Hepatocyte (in vitro differentiated cells): ENCODE results near the gene CDC42EP2. TPM values are rescaled to one million over a fixed set of nuclear protein-coding genes. Genes with fewer than 3 reads are reported as not detected.
A peak's percentile ranks its signal among the peaks of the same experiment; 100 is the strongest.

Source experiments
- DNase-seq: peaks from one replicate; pipeline ENCODE4 v3.0.0-alpha.2; 2016; ENCODE audit warnings: low spot score
- H2AFZ ChIP-seq: fragments of 200-600 bp; sonication (generic); 2 replicates; pipeline ENCODE4 v1.6.0; 2016; ENCODE audit warnings: antibody characterized with exemption, mild to moderate bottlenecking
- H3K27ac ChIP-seq: fragments of 200-600 bp; sonication (generic); 2 replicates; pipeline ENCODE4 v1.5.1; 2016; ENCODE audit warnings: mild to moderate bottlenecking
- H3K27me3 ChIP-seq: fragments of 200-600 bp; sonication (generic); 2 replicates; pipeline ENCODE4 v1.6.1; 2016
- H3K36me3 ChIP-seq: fragments of 200-600 bp; sonication (generic); replicated peaks from 2 replicates; pipeline ENCODE4 v1.5.1; 2016; ENCODE audit warnings: low read depth; ENCODE audit not compliant: insufficient read depth
- H3K4me1 ChIP-seq: fragments of 200-600 bp; sonication (generic); 2 replicates; pipeline ENCODE4 v1.5.1; 2016; ENCODE audit warnings: mild to moderate bottlenecking, moderate library complexity; ENCODE audit not compliant: insufficient read depth
- H3K4me2 ChIP-seq: fragments of 200-600 bp; sonication (generic); 2 replicates; pipeline ENCODE4 v1.6.0; 2016
- H3K4me3 ChIP-seq: fragments of 200-600 bp; sonication (generic); 2 replicates; pipeline ENCODE4 v1.5.1; 2016; ENCODE audit warnings: mild to moderate bottlenecking
- H3K79me2 ChIP-seq: fragments of 200-600 bp; sonication (generic); 2 replicates; pipeline ENCODE4 v1.6.0; 2017; ENCODE audit warnings: mild to moderate bottlenecking
- H3K9me2 ChIP-seq: fragments of 200-600 bp; sonication (generic); replicated peaks from 2 replicates; pipeline ENCODE4 v1.6.0; 2017; ENCODE audit warnings: mild to moderate bottlenecking; ENCODE audit not compliant: insufficient read depth
- H3K9me3 ChIP-seq: fragments of 200-600 bp; sonication (generic); 2 replicates; pipeline ENCODE4 v1.5.1; 2016; ENCODE audit warnings: low read depth, mild to moderate bottlenecking
- H4K20me1 ChIP-seq: fragments of 200-600 bp; sonication (generic); 2 replicates; pipeline ENCODE4 v1.6.0; 2016; ENCODE audit warnings: mild to moderate bottlenecking; ENCODE audit not compliant: insufficient read depth, poor library complexity, severe bottlenecking
- CTCF ChIP-seq: fragments of 200-600 bp; sonication (generic); IDR thresholded peaks from 2 replicates; pipeline ENCODE4 v1.5.1; 2016; ENCODE audit warnings: antibody characterized with exemption, mild to moderate bottlenecking; ENCODE audit not compliant: poor library complexity
- EZH2 ChIP-seq: fragments of 200-600 bp; sonication (generic); IDR thresholded peaks from 2 replicates; pipeline ENCODE4 v1.6.1; 2016; ENCODE audit warnings: antibody characterized with exemption, mild to moderate bottlenecking, borderline replicate concordance
- EZH2phosphoT487 ChIP-seq: fragments of 200-600 bp; sonication (generic); IDR thresholded peaks from one replicate; pipeline ENCODE4 v1.6.1; 2018; ENCODE audit warnings: antibody characterized with exemption, mild to moderate bottlenecking, low read depth, moderate library complexity; ENCODE audit not compliant: unreplicated experiment, severe bottlenecking
- WGBS: methylation state at CpG from one replicate; pipeline ENCODE4 v1.1.6; 2016; ENCODE audit warnings: low lambda C conversion rate; ENCODE audit errors: missing lambda C conversion rate; 5-methylcytosine and 5-hydroxymethylcytosine counted together
- polyA plus RNA-seq: library from polyadenylated mRNA; unstranded; fragments of >200 nt; fragmentation: Nextera tagmentation; extraction: Ambion mirVana; gene quantifications from 2 replicates; pipeline ENCODE4 v1.2.1, GENCODE V29; 2016
- total RNA-seq: library from RNA; depleted of rRNA; stranded (reverse); fragments of >200 nt; gene quantifications from 2 replicates; pipeline ENCODE4 v1.2.3, GENCODE V29; 2014

Gene CDC42EP2
- total and polyA plus RNA-seq, 2 experiments from 2014 or later: 21.7 to 35.0 TPM

DNA sequence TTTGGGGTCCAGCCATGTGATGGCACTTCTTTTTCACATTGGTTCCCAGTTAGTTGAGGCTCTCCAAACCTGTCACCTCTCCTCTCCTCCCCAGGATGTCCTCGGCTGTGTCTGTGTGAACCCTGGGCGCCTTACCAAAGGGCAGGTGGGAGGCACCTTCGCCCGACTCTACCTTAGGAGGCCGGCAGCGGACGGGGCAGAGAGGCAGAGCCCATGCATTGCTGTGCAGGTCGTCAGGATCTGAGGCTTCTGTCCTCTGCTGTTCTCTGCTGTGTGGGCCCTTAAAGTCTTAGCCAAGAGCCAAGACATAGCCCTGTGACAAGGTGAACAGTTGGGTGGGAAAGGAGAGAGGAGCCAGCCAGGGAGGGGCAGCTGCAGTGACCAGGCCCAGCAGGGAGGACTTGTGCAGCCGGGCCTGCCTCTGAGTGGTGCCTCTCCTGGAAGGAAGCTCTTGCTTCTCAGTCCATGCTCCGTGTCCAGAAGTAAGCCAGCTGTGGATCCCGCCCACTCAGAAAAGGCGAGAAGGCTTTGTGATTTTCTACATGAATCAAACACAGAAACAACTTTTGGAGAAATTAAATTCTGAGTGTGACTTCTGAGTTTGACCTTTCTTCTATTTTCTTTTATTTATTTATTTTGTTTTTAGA lies 17.5 kb upstream of the CDC42EP2 start:
- Histone ChIP-seq H3K4me2 (no peak overlapping the region), H3K79me2 (peaks cover 2% of the 10 kb centered on the region), H4K20me1 (no peaks in the 10 kb centered on the region), H3K27me3 (no peaks in the 10 kb centered on the region), H3K9me2 (no peaks in the 10 kb centered on the region), H3K9me3 (no peaks in the 10 kb centered on the region), H3K4me3 (no peak overlapping the region), H3K4me1 (peaks cover 36% of the 10 kb centered on the region), H2AFZ (no peak overlapping the region), H3K27ac (peak overlapping the region; percentile 91), H3K36me3 (no peaks in the 10 kb centered on the region)
- no peak for DNase-seq
- TF ChIP-seq EZH2: no peak
- TF ChIP-seq EZH2phosphoT487: no peak
- no peak for TF ChIP-seq CTCF
- whole genome bisulfite sequencing: 92% methylated on average over 12 of the region's 12 CpGs

DNA sequence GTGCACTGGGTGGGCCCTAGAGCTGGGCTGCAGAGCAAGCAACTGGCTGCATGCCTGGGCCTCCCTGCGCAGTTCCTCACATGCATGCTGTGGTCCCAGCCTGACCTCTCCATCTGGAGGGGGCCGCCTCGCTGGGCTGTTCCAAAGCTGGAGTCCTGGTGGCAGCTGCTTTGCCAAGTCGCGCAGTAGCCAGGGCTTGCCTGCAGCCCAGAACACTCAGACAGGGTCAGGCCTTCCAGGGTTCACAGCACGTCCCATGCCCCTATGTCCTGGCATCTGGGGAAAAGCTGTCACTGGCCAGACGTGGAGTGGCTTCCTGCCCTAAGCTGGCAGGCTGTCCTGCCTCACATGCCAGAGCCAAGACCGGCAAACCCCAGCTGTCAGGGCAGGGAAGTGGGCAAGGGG lies 16.5 kb upstream of the CDC42EP2 start:
- Histone ChIP-seq H2AFZ (no peak overlapping the region), H3K4me3 (no peak overlapping the region), H3K36me3 (no peaks in the 10 kb centered on the region), H3K79me2 (peaks cover 9% of the 10 kb centered on the region), H3K27me3 (no peaks in the 10 kb centered on the region), H3K9me2 (no peaks in the 10 kb centered on the region), H3K4me1 (peaks cover 34% of the 10 kb centered on the region), H4K20me1 (no peaks in the 10 kb centered on the region), H3K9me3 (no peaks in the 10 kb centered on the region), H3K27ac (peak overlapping the region; percentile 91), H3K4me2 (peak overlapping the region; percentile 12)
- WGBS: 74% methylated on average over 8 of the region's 8 CpGs
- no peak for DNase-seq
- TF ChIP-seq EZH2phosphoT487 (no peak), CTCF (no peak), EZH2 (no peak)

- Histone ChIP-seq H3K4me1 (peaks cover 30% of the 10 kb centered on the region), H3K36me3 (no peaks in the 10 kb centered on the region), H3K9me2 (no peaks in the 10 kb centered on the region), H3K27me3 (no peaks in the 10 kb centered on the region), H3K4me3 (no peak overlapping the region), H2AFZ (no peak overlapping the region), H3K27ac (peak overlapping the region; percentile 91), H3K9me3 (no peaks in the 10 kb centered on the region), H3K79me2 (peaks cover 10% of the 10 kb centered on the region), H3K4me2 (peak overlapping the region; percentile 43), H4K20me1 (no peaks in the 10 kb centered on the region)
- 73% methylated on average over 12 of the region's 12 CpGs for WGBS
- TF ChIP-seq EZH2 (no peak), CTCF (no peak)
- peak; percentile 53 for DNase-seq
Measured at GRCh38 chr11:65298655-65299179, 15.9 kb upstream of the CDC42EP2 start.
